ENCODE measurements around the gene SYT1.
A peak's percentile ranks its signal among the peaks of the same experiment; 100 is the strongest.

Gene SYT1

GRCh38 chr12:79063258-79063657 is 198.7 kb downstream of the SYT1 start:
- DNase-seq = no peak

- no peak for DNase-seq
Observed at GRCh38 chr12:79067977-79068376, 203.4 kb downstream of the SYT1 start.

- no peak for DNase-seq
Observed at GRCh38 chr12:79069009-79069408, 204.4 kb downstream of the SYT1 start.

GRCh38 chr12:79071498-79071897 is 206.9 kb downstream of the SYT1 start:
- no peak for DNase-seq

GRCh38 chr12:79073506-79073905 is 208.9 kb downstream of the SYT1 start:
- no peak for DNase-seq

- DNase-seq = no peak
Observed at GRCh38 chr12:79082595-79082994, 218.0 kb downstream of the SYT1 start.

- DNase-seq = no peak
Observed at GRCh38 chr12:79083181-79083580, 218.6 kb downstream of the SYT1 start.

- no peak for DNase-seq
Observed at GRCh38 chr12:79085106-79085682, 220.6 kb downstream of the SYT1 start.

GRCh38 chr12:79086541-79087296 is 222.1 kb downstream of the SYT1 start:
- DNase-seq = peak; percentile 80

GRCh38 chr12:79098530-79098929 is 234.0 kb downstream of the SYT1 start:
- peak; percentile 13 for DNase-seq

GRCh38 chr12:79108962-79109361 is 244.4 kb downstream of the SYT1 start:
- DNase-seq = no peak

GRCh38 chr12:79114896-79115295 is 250.3 kb downstream of the SYT1 start:
- DNase-seq = no peak

GRCh38 chr12:79115743-79116142 is 251.2 kb downstream of the SYT1 start:
- no peak for DNase-seq

GRCh38 chr12:79119796-79120195 is 255.2 kb downstream of the SYT1 start:
- DNase-seq = no peak

- DNase-seq = no peak
Observed at GRCh38 chr12:79121486-79121885, 256.9 kb downstream of the SYT1 start.

- DNase-seq = no peak
Observed at GRCh38 chr12:79124385-79124784, 259.8 kb downstream of the SYT1 start.

- DNase-seq = no peak
Observed at GRCh38 chr12:79125358-79125757, 260.8 kb downstream of the SYT1 start.

- no peak for DNase-seq
Observed at GRCh38 chr12:79127271-79127751, 262.7 kb downstream of the SYT1 start.

- no peak for DNase-seq
Observed at GRCh38 chr12:79128956-79129355, 264.4 kb downstream of the SYT1 start.

- DNase-seq = no peak
Observed at GRCh38 chr12:79138872-79139271, 274.3 kb downstream of the SYT1 start.

GRCh38 chr12:79140711-79141110 is 276.1 kb downstream of the SYT1 start:
- no peak for DNase-seq

- DNase-seq = no peak
Observed at GRCh38 chr12:79141776-79142175, 277.2 kb downstream of the SYT1 start.

- DNase-seq = no peak
Observed at GRCh38 chr12:79143803-79144202, 279.2 kb downstream of the SYT1 start.

GRCh38 chr12:79151956-79152355 is 287.4 kb downstream of the SYT1 start:
- DNase-seq = no peak

- no peak for DNase-seq
Observed at GRCh38 chr12:79155683-79156082, 291.1 kb downstream of the SYT1 start.
